NCI-H1436 treated with DMSO at 0.1 percent for 48 hours (cell line): Measurements from ENCODE around the gene PIGC.

ENCODE experiments used
- DNase-seq: peaks from one replicate; lab custom pipeline; 2025; lab: John Stamatoyannopoulos, UW

The PIGC gene

GRCh38 chr1:172430128-172430454 lies 13.8 kb downstream of the PIGC start:
- no peak for DNase-seq

- no peak for DNase-seq
Measured at GRCh38 chr1:172429331-172430127, 14.3 kb downstream of the PIGC start.

GRCh38 chr1:172427191-172427590 lies 16.7 kb downstream of the PIGC start:
- DNase-seq: no peak

GRCh38 chr1:172425339-172425738 lies 18.5 kb downstream of the PIGC start:
- DNase-seq: no peak

GRCh38 chr1:172423336-172423735 lies 20.5 kb downstream of the PIGC start:
- no peak for DNase-seq

- DNase-seq: no peak
Measured at GRCh38 chr1:172421974-172422604, 21.8 kb downstream of the PIGC start.

- no peak for DNase-seq
Measured at GRCh38 chr1:172420385-172420784, 23.5 kb downstream of the PIGC start, which contains the start of gene C1orf105. Gene C1orf105, plus strand, starts transcription at chr1:172420685. Its CDS starts 201 bp downstream, at chr1:172420886.

GRCh38 chr1:172417557-172417956 lies 26.3 kb downstream of the PIGC start:
- DNase-seq: no peak

GRCh38 chr1:172416496-172417035 lies 27.3 kb downstream of the PIGC start:
- no peak for DNase-seq

- no peak for DNase-seq
Measured at GRCh38 chr1:172414331-172414730, 29.5 kb downstream of the PIGC start.

GRCh38 chr1:172411791-172412338 lies 32.0 kb downstream of the PIGC start:
- DNase-seq: no peak

- no peak for DNase-seq
Measured at GRCh38 chr1:172410027-172410426, 33.8 kb downstream of the PIGC start.

- no peak for DNase-seq
Measured at GRCh38 chr1:172408958-172409357, 34.9 kb downstream of the PIGC start.

GRCh38 chr1:172406968-172407367 lies 36.9 kb downstream of the PIGC start:
- no peak for DNase-seq

- DNase-seq: no peak
Measured at GRCh38 chr1:172405912-172406311, 38.0 kb downstream of the PIGC start.

- DNase-seq: no peak
Measured at GRCh38 chr1:172404121-172404520, 39.7 kb downstream of the PIGC start.

- DNase-seq: no peak
Measured at GRCh38 chr1:172402878-172403569, 40.8 kb downstream of the PIGC start.

GRCh38 chr1:172401892-172402291 lies 42.0 kb downstream of the PIGC start:
- no peak for DNase-seq

GRCh38 chr1:172401477-172401876 lies 42.4 kb downstream of the PIGC start:
- no peak for DNase-seq

GRCh38 chr1:172400722-172401105 lies 43.2 kb downstream of the PIGC start:
- DNase-seq: no peak

GRCh38 chr1:172399756-172400721 lies 43.8 kb downstream of the PIGC start:
- DNase-seq: no peak
